GM21717 (cell line): Measurements from ENCODE around the gene ITGAL.
"Not testable (repeated sequence)": the region's sequence is repeated elsewhere in the genome, so short reads cannot be mapped to it uniquely, and the experiment has no call there.

Source experiments
- ATAC-seq: cut with Tn5 transposase; IDR thresholded peaks from one replicate; pipeline ENCODE4 v1.9.1; 2021; ENCODE audit warnings: mild to moderate bottlenecking, moderate library complexity; ENCODE audit not compliant: unreplicated experiment

ITGAL gene

GRCh38 chr16:30525844-30526136 lies 53.2 kb downstream of the ITGAL start:
- ATAC-seq = no peak

GRCh38 chr16:30526137-30526822 lies 53.7 kb downstream of the ITGAL start, which contains the start of gene ZNF768:
TSS of gene ZNF768 (minus strand) at chr16:30526566. CDS start at chr16:30526413, 153 bp downstream.
- ATAC-seq = no peak

GRCh38 chr16:30526823-30527634 lies 54.5 kb downstream of the ITGAL start:
- ATAC-seq = peak; percentile 74

- ATAC-seq = no peak
Measured at GRCh38 chr16:30527635-30528178, 55.2 kb downstream of the ITGAL start.

DNA sequence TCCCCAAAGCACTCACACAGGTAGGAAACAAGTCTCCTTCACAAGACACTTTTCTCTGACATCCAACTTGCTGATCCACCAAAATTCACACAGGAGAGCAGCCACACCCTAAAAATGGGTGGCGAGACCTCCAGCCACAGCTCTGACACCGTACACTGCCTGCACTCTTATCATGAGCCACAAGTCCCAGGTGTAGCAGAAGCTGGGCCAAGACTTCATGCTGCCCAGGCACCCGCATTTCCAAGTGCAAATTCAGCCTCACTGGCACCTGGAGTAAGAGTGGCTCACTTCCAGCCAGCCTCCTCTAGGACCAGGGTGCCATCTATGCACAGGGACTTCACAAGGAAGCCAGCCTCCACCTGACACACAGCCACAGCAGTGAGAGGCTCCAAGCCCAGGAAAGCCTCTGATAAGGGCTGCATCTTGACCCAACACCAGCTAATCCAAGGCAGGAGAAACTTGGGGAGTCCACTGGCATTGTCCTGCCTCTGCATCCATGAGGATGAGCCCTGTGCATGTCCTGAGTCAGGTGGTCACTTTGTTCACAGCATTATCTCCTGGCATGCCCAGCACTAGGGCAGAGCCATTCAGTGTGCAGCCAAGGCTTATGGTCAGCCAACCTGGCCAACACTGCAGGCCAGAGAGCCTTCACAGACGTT lies 56.4 kb downstream of the ITGAL start:
- ATAC-seq = no peak

- no peak for ATAC-seq
Measured at GRCh38 chr16:30530163-30531037, 57.9 kb downstream of the ITGAL start.

DNA sequence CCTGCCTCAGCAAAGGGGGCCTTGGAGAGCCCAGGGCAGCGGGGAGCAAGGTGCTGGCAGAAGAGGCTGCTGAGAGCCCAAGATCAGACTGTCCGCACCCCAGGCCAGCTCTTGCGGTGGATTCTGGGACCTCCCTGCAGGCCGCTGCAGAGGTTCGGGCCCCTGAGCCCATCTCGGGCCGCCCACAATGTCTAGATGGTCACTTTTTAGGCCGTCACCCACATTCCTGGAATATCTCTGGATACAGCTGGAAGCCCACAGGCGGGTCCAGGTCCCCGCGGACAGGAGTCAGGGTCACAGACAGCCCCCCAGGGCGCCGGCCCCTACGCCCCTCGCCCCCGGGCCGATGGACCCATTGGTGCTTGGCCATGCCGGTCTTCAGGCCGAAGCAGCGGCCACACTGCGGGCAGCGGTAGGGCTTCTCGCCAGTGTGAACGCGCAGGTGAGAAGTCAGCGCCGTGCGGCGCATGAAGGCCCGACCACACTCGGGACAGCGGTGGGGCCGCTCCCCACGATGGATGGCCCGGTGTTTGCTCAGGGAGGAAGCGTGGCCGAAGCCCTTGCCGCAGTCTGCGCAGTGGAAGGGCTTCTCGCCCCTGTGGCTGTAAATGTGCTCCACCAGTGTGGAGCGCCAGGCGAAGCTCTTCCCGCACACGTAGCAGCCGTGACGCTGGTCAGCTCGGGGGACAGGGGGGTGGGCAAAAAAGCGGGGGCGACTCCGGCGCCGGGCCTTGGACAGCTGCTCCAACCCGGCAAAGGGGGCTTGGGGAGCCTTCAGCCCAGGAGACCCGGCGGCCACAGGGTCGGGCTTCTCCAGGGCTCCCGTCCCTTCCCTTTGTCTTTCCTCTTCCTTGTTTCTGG lies 60.0 kb downstream of the ITGAL start:
- no peak for ATAC-seq

DNA sequence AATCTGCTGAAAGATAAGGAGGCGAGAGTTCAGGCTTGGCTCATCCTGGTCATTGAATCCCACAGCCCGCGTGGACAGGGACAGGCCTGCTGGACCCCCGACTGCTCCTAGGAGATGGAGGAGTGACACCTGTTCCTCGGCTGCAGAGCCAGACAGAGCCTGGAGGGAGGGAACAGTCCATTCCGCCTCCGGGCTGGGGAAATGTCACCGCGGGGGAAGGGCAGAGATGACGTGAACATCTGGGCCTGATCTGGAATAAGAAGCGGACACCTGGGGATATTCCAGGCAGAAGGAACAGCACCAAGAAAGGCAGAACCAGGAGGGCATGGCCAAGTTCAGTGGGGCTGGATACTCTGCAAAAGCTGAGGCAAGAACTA lies 60.6 kb downstream of the ITGAL start:
- no peak for ATAC-seq

DNA sequence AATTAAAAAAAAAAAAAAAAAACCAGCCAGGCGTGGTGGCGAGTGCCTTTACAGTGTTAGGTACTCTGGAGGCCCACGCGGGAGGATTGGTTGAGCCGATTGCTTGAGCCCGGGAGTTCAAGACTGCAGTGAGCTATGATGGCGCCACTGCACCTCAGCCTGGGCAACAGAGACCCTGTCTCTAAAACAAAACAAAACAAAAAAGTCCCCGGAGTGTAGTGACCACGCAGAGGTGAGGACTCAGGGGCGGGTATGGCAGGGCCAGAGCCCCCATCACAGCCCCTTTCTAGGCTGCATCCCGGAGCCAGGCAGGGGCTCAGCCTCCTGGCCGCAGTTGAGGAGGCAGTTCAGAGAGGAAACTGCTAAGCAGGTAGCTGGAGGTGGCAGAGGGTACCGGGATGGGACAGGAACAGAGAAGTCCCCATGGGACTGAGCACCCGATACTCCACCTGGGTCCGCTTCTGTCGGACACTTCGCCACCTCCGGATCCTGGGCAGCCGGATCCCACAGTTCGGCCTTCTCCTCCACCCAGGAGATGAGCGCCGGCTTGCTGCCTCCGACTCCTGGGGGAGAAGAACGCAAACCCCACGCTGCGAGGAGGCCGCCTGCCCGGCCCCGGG lies 61.3 kb downstream of the ITGAL start:
- peak; percentile 3 for ATAC-seq

GRCh38 chr16:30534368-30535105 lies 62.0 kb downstream of the ITGAL start, which contains the start of gene ZNF747:
TSS of gene ZNF747 (minus strand) at chr16:30534858. CDS start at chr16:30534679, 179 bp downstream.
- peak; percentile 51 for ATAC-seq

DNA sequence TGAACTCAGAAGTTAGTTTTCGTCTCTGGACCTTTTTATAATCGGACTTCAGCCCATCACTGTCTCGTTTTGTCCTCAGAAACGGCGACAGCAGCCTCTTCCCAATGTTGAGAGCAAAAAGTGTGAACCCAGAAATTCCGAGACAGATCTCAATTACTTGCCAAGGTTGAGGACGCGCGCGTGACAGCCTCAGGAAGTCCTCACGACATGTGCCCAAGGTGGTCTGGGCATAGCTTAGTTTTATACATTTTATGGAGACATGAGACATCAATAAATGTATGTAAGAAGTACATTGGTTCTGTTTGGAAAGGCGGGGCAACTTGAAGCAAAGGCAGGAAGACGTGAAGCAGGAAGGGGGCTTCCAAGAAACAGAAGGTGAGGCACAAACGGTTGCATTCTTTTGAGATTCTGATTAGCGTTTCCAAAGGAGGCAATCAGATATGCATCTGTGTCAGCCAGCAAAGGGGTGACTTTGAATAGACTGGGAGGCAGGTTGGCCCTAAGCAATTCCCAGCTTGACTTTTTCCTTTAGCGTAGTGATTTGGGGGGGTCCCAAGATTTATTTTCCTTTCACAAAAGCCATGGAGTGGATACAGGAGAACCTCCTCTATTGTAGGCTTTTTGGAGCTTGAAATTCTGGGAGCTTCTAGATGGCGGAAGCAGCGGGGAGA lies 62.7 kb downstream of the ITGAL start:
- no peak for ATAC-seq

DNA sequence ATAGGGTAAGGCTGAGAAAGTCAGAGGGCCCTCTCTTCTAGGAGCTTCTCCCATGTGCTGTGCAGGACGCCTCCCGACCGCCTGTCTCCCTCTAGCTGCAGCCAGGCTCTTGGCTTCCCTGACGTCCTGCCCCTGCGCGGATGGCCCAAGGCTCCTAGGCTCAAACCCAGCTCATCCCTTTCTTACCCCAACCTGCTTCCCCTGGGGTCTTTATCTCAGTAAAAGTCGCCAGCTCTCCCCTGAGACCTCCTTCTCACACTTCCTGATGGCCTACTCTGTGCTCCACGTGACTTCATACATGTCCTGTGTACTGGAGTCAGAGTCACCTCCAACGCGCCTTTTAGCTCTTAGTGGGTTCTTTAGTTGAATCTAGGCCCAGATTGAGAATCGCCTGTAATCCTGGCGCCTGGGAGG lies 63.2 kb downstream of the ITGAL start:
- ATAC-seq = no peak

DNA sequence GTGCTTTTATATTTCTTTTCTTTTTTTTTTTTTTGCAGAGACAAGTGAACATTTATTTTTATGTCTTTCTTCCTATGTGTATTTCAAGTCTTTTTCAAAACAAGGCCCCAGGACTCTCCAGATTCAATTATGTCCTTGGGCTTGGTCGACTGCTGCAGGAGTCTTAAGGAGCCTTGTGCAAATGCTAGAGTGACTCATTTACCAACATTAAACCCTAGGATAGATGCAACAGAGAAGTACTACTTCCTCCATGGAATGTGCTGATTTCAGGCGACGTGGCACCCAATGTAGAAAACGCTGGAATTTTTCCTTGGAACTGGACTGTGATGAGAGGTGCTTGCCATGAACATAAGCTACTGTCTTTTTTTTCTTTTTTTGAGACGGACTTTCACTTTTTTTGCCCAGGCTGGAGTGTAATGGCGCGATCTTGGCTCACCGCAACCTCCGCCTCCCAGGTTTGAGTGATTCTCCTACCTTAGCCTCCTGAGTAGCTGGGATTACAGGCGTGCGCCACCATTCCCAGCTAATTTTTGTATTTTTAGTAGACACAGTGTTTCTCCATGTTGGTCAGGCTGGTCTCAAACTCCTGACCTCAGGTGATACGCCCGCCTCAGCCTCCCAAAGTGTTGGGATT lies 64.0 kb downstream of the ITGAL start:
- ATAC-seq = not testable (repeated sequence)

GRCh38 chr16:30539000-30539964 lies 66.7 kb downstream of the ITGAL start:
- ATAC-seq = no peak

- not testable (repeated sequence) for ATAC-seq
Measured at GRCh38 chr16:30539986-30540526, 67.5 kb downstream of the ITGAL start.

- not testable (repeated sequence) for ATAC-seq
Measured at GRCh38 chr16:30540916-30541464, 68.4 kb downstream of the ITGAL start.
